Right lobe of liver (tissue), 4 donors: ENCODE measurements around the gene SLC39A10.

ENCODE experiments used
- POLR2A ChIP-seq: fragments of 450-650 bp; IDR thresholded peaks from one replicate; pipeline ENCODE4 v1.6.1; 2017; ENCODE audit warnings: antibody characterized with exemption, mild to moderate bottlenecking
- TF ChIP-seq, protein P1 (sequence below), 4 donors: fragments of 200-600 bp in 3 of 4; fragments of 450-650 bp in 1 of 4; IDR thresholded peaks; one replicate each; pipeline versions ENCODE4 v1.5.1 to v1.8.0; 2016 to 2022; ENCODE audit warnings: antibody characterized with exemption in 4 of 4, mild to moderate bottlenecking in 2 of 4
- donor health status: DM: no; HTN: no; CAD: no.
- donor health status: DM: no; HTN: no; CAD: no.
- donor health status: DM: no; HTN: yes; CAD: no.

- TF ChIP-seq POLR2A = no peak
- TF ChIP-seq, protein P1, sequence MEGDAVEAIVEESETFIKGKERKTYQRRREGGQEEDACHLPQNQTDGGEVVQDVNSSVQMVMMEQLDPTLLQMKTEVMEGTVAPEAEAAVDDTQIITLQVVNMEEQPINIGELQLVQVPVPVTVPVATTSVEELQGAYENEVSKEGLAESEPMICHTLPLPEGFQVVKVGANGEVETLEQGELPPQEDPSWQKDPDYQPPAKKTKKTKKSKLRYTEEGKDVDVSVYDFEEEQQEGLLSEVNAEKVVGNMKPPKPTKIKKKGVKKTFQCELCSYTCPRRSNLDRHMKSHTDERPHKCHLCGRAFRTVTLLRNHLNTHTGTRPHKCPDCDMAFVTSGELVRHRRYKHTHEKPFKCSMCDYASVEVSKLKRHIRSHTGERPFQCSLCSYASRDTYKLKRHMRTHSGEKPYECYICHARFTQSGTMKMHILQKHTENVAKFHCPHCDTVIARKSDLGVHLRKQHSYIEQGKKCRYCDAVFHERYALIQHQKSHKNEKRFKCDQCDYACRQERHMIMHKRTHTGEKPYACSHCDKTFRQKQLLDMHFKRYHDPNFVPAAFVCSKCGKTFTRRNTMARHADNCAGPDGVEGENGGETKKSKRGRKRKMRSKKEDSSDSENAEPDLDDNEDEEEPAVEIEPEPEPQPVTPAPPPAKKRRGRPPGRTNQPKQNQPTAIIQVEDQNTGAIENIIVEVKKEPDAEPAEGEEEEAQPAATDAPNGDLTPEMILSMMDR (IDR thresholded peaks at IDR 0.05) = no peak
These were observed 17.6 kb downstream of the SLC39A10 start for GRCh38 chr2:195674491-195675221.
